ENCODE results near the gene CTCF.

DNA sequence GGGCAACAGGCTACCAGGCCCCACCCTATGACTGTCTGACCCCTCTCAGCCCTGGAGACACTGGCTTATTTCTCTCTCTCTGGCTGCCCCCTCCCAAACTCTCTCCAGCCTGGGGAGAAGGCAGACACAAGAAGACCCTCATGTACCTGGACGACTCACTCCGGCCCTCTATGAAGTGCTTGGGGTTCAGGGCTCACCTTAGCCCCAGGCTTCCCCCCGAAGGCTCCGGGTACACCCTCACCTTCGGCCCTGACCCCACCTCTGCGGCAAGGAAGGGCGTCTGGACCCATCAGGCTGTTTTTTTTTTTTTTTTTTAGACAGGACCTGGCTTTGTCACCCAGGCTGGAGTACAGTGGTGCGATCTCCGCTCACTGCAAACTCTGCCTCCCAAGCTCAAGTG lies 81.7 kb downstream of the CTCF start:
- TF ChIP-seq, protein P1, sequence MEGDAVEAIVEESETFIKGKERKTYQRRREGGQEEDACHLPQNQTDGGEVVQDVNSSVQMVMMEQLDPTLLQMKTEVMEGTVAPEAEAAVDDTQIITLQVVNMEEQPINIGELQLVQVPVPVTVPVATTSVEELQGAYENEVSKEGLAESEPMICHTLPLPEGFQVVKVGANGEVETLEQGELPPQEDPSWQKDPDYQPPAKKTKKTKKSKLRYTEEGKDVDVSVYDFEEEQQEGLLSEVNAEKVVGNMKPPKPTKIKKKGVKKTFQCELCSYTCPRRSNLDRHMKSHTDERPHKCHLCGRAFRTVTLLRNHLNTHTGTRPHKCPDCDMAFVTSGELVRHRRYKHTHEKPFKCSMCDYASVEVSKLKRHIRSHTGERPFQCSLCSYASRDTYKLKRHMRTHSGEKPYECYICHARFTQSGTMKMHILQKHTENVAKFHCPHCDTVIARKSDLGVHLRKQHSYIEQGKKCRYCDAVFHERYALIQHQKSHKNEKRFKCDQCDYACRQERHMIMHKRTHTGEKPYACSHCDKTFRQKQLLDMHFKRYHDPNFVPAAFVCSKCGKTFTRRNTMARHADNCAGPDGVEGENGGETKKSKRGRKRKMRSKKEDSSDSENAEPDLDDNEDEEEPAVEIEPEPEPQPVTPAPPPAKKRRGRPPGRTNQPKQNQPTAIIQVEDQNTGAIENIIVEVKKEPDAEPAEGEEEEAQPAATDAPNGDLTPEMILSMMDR (conservative IDR thresholded peaks at IDR 0.05; ENCODE audit: low read depth, low read length) = no peak
- TF ChIP-seq EZH2 (IDR thresholded peaks at IDR 0.05; ENCODE audit: low read length, unreplicated experiment) (no peak), EZH2phosphoT487 (IDR thresholded peaks at IDR 0.05; ENCODE audit: borderline replicate concordance, low read length) (no peak)
